ENCODE results near the gene KRTAP4-5.
"Not testable (repeated sequence)": the region's sequence is repeated elsewhere in the genome, so short reads cannot be mapped to it uniquely, and the experiment has no call there.

Gene KRTAP4-5

DNA sequence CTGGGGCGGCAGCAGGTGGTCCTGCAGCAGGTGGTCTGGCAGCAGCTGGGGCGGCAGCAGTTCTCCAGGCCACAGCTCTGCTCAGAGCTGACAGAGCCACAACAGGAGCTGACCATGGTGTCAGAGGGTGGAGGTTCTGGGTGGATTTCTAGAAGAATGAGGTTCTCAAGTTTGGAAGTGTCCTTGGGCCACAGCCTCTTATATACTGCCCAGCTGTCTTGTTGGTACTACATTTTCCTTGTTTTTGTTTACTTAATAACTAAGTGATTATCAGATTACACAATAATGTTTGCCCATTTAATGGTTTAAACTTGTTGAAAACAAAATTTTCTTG is at the start of gene KRTAP4-5:
KRTAP4-5 (minus strand) TSS at position 174 of the 334 bp plus-strand sequence; CDS start at position 116, 58 bp downstream.
- Histone ChIP-seq H3K36me3 (ENCODE audit: insufficient read depth, low read length) (no peaks in the 10 kb centered on the region), H3K9me3 (ENCODE audit: control insufficient read depth, insufficient read depth, low read length) (no peaks in the 10 kb centered on the region), H3K4me1 (ENCODE audit: insufficient read depth, low read length) (no peaks in the 10 kb centered on the region), H3K9ac (ENCODE audit: low read depth, low read length) (no peak within 1 kb of the TSS)

GRCh38 chr17:41196068-41196467 is 46.4 kb upstream of the KRTAP4-5 start:
- no peaks in the 10 kb centered on the region for H3K36me3 ChIP-seq (ENCODE audit: insufficient read depth, low read length)
- H3K9me3 ChIP-seq (ENCODE audit: control insufficient read depth, insufficient read depth, low read length) = no peaks in the 10 kb centered on the region
- H3K4me1 ChIP-seq (ENCODE audit: insufficient read depth, low read length) = no peaks in the 10 kb centered on the region
- H3K9ac ChIP-seq (ENCODE audit: low read depth, low read length) = no peak overlapping the region

DNA sequence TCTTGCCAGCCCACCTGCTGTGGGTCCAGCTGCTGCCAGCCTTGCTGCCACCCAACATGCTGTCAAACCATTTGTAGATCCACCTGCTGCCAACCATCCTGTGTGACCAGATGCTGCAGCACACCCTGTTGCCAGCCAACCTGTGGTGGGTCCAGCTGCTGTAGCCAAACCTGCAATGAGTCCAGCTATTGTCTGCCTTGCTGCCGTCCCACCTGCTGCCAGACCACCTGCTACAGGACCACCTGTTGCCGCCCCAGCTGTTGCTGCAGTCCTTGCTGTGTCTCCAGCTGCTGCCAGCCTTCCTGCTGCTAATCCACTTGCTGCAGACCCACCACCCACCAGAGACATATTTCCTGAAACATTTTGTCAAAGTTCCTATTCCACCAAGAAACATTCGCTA is 40.7 kb upstream of the KRTAP4-5 start:
- no peaks in the 10 kb centered on the region for H3K4me1 ChIP-seq (ENCODE audit: insufficient read depth, low read length)
- no peaks in the 10 kb centered on the region for H3K36me3 ChIP-seq (ENCODE audit: insufficient read depth, low read length)
- no peak overlapping the region for H3K9ac ChIP-seq (ENCODE audit: low read depth, low read length)
- H3K9me3 ChIP-seq (ENCODE audit: control insufficient read depth, insufficient read depth, low read length) = no peaks in the 10 kb centered on the region

- H3K4me1 ChIP-seq (ENCODE audit: insufficient read depth, low read length); H3K9ac ChIP-seq (ENCODE audit: low read depth, low read length); H3K36me3 ChIP-seq (ENCODE audit: insufficient read depth, low read length); H3K9me3 ChIP-seq (ENCODE audit: control insufficient read depth, insufficient read depth, low read length): not testable (repeated sequence)
Measured at GRCh38 chr17:41189837-41190318, 40.3 kb upstream of the KRTAP4-5 start, which contains the start of gene KRTAP9-1. Gene KRTAP9-1, plus strand, starts transcription at chr17:41189887. Its CDS starts 0 bp downstream, at chr17:41189887.

- H3K4me1 ChIP-seq (ENCODE audit: insufficient read depth, low read length) = no peaks in the 10 kb centered on the region
- no peaks in the 10 kb centered on the region for H3K36me3 ChIP-seq (ENCODE audit: insufficient read depth, low read length)
- no peak overlapping the region for H3K9ac ChIP-seq (ENCODE audit: low read depth, low read length)
- no peaks in the 10 kb centered on the region for H3K9me3 ChIP-seq (ENCODE audit: control insufficient read depth, insufficient read depth, low read length)
Measured at GRCh38 chr17:41186872-41187271, 37.2 kb upstream of the KRTAP4-5 start.

DNA sequence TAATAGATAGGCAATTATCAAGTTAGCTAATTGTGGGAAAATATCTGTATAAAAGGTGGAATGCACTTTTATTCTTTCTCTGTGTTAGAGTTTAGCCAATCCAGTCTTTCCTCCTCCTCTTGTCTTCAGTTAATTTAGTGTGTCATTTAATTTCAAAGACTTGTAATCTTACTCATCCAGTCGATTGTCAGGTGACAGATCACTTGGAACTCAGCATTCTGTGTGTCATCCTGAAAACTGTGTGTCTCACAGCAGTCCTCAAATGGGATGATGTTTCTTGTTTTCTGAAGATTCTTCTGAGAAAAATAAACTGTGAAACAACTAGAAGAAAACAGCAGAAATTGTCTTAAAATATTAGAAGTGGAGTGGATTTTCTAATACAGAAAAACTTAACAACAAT is 35.4 kb upstream of the KRTAP4-5 start:
- H3K9me3 ChIP-seq (ENCODE audit: control insufficient read depth, insufficient read depth, low read length) = no peaks in the 10 kb centered on the region
- H3K4me1 ChIP-seq (ENCODE audit: insufficient read depth, low read length) = no peaks in the 10 kb centered on the region
- H3K9ac ChIP-seq (ENCODE audit: low read depth, low read length) = no peak overlapping the region
- H3K36me3 ChIP-seq (ENCODE audit: insufficient read depth, low read length) = no peaks in the 10 kb centered on the region

GRCh38 chr17:41184480-41184961 is 34.9 kb upstream of the KRTAP4-5 start, which contains the start of gene KRTAP4-1:
Gene KRTAP4-1, minus strand, starts transcription at chr17:41184911. Its CDS starts 57 bp downstream, at chr17:41184854.
- no peaks in the 10 kb centered on the region for H3K36me3 ChIP-seq (ENCODE audit: insufficient read depth, low read length)
- H3K9ac ChIP-seq (ENCODE audit: low read depth, low read length) = no peak within 1 kb of the TSS
- no peaks in the 10 kb centered on the region for H3K9me3 ChIP-seq (ENCODE audit: control insufficient read depth, insufficient read depth, low read length)
- no peaks in the 10 kb centered on the region for H3K4me1 ChIP-seq (ENCODE audit: insufficient read depth, low read length)

DNA sequence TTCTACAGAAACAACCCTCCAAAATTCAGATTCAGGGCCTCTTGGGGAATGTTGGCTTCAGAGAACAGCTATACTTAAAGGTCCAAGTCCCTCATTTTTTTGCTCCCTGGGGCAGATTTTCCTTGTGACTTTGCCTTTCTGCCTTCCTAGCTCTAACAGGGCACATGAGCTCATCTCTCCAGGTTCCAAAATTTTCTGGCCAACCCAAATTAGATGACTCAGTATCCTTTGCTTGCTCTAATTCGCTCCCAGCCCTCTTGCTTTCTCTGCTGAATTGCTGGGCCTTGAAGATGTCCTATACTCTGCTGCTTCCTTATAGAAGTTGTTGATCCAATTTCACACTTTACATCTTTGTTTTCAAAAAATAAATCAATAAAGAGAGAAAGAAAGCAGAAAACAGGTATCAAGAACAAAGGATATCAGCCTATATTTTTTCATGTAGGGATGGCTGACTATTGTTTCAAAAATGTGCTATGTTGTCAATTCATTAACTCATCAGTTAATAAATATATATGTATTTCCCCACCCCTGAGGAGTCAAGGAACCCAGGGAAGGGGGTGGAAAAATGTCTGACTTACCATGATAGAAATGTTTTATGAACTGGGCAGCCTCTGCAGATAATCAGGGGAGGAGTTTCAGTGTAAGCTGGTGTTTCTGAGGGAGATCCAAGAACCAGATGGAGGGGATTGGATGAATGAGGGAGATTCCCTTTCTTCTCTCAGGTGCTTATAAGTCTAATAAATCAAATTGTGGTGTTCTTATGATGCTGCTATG is 29.4 kb upstream of the KRTAP4-5 start:
- H3K4me1 ChIP-seq (ENCODE audit: insufficient read depth, low read length) = no peaks in the 10 kb centered on the region
- no peaks in the 10 kb centered on the region for H3K9me3 ChIP-seq (ENCODE audit: control insufficient read depth, insufficient read depth, low read length)
- no peak overlapping the region for H3K9ac ChIP-seq (ENCODE audit: low read depth, low read length)
- H3K36me3 ChIP-seq (ENCODE audit: insufficient read depth, low read length) = no peaks in the 10 kb centered on the region

DNA sequence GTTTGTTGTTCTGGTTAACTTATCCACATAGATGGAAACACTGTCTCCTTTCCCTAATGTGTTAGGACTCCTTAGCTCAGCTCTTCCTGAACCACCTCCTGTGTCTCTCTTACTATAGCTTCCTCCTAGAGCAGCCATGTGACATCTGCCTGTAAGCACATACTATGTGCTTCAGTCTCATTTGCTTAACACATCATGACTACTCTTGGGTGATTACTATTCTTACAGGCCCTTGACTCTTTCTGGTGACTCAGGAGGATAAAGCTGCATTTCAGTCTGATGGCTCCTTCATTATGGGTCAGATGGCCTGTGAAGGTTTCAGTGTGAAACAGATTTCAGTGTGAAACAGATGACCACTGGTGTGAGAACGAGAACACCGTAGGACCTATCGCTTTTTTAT is 28.7 kb upstream of the KRTAP4-5 start:
- H3K9me3 ChIP-seq (ENCODE audit: control insufficient read depth, insufficient read depth, low read length) = no peaks in the 10 kb centered on the region
- H3K36me3 ChIP-seq (ENCODE audit: insufficient read depth, low read length) = no peaks in the 10 kb centered on the region
- no peaks in the 10 kb centered on the region for H3K4me1 ChIP-seq (ENCODE audit: insufficient read depth, low read length)
- no peak overlapping the region for H3K9ac ChIP-seq (ENCODE audit: low read depth, low read length)

- H3K36me3 ChIP-seq (ENCODE audit: insufficient read depth, low read length) = no peaks in the 10 kb centered on the region
Measured at GRCh38 chr17:41177727-41178271, 28.2 kb upstream of the KRTAP4-5 start, which contains the start of gene KRTAP4-2. Gene KRTAP4-2, minus strand, starts transcription at chr17:41178221. Its CDS starts 57 bp downstream, at chr17:41178164.

GRCh38 chr17:41176744-41177387 is 27.2 kb upstream of the KRTAP4-5 start:
- H3K4me1 ChIP-seq (ENCODE audit: insufficient read depth, low read length) = no peaks in the 10 kb centered on the region
- no peaks in the 10 kb centered on the region for H3K36me3 ChIP-seq (ENCODE audit: insufficient read depth, low read length)
- H3K9ac ChIP-seq (ENCODE audit: low read depth, low read length) = no peak overlapping the region
- H3K9me3 ChIP-seq (ENCODE audit: control insufficient read depth, insufficient read depth, low read length) = no peaks in the 10 kb centered on the region

More at GRCh38 chr17:41177727-41178271, 28.2 kb upstream of the KRTAP4-5 start, which contains the start of gene KRTAP4-2:
- H3K4me1 ChIP-seq (ENCODE audit: insufficient read depth, low read length) = no peaks in the 10 kb centered on the region
- no peak within 1 kb of the TSS for H3K9ac ChIP-seq (ENCODE audit: low read depth, low read length)
- no peaks in the 10 kb centered on the region for H3K9me3 ChIP-seq (ENCODE audit: control insufficient read depth, insufficient read depth, low read length)

GRCh38 chr17:41171886-41172285 is 22.3 kb upstream of the KRTAP4-5 start:
- Histone ChIP-seq H3K4me1 (ENCODE audit: insufficient read depth, low read length) (no peaks in the 10 kb centered on the region), H3K9me3 (ENCODE audit: control insufficient read depth, insufficient read depth, low read length) (no peaks in the 10 kb centered on the region), H3K9ac (ENCODE audit: low read depth, low read length) (no peak overlapping the region), H3K36me3 (ENCODE audit: insufficient read depth, low read length) (no peaks in the 10 kb centered on the region)

GRCh38 chr17:41168121-41168520 is 18.5 kb upstream of the KRTAP4-5 start, which contains the start of gene KRTAP4-3:
Gene KRTAP4-3, minus strand, starts transcription at chr17:41168221. Its CDS starts 49 bp downstream, at chr17:41168172.
- Histone ChIP-seq H3K4me1 (ENCODE audit: insufficient read depth, low read length) (no peaks in the 10 kb centered on the region), H3K9ac (ENCODE audit: low read depth, low read length) (no peak within 1 kb of the TSS), H3K9me3 (ENCODE audit: control insufficient read depth, insufficient read depth, low read length) (no peaks in the 10 kb centered on the region), H3K36me3 (ENCODE audit: insufficient read depth, low read length) (no peaks in the 10 kb centered on the region)

DNA sequence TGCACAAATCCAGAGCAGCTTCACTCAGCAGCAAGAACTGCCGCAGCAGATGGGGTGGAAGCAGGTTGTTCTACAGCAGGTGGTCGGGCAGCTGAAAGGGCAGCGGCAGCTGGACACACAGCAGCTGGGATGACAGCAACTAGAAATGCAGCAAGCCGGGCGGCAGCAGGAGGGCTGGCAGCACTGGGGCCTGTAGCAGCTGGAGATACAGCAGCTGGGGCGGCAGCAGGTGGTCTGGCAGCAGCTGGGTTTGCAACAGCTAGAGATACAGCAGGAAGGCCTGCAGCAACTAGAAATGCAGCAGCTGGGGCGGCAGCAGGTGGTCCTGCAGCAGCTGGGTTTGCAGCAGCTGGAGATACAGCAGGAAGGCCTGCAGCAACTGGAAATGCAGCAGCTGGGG is 17.9 kb upstream of the KRTAP4-5 start:
- Histone ChIP-seq H3K9me3 (ENCODE audit: control insufficient read depth, insufficient read depth, low read length) (no peaks in the 10 kb centered on the region), H3K9ac (ENCODE audit: low read depth, low read length) (no peak overlapping the region), H3K36me3 (ENCODE audit: insufficient read depth, low read length) (no peaks in the 10 kb centered on the region), H3K4me1 (ENCODE audit: insufficient read depth, low read length) (no peaks in the 10 kb centered on the region)

All from ES-I3 (cell line).